DND-41 (cell line): ENCODE measurements around the gene TOP3A.

ENCODE experiments used
- EZH2 ChIP-seq: IDR thresholded peaks from 3 replicates; pipeline ENCODE4 v1.6.1; 2012; ENCODE audit warnings: borderline replicate concordance, low read depth, mild to moderate bottlenecking, moderate library complexity, low read length, inconsistent platforms; ENCODE audit not compliant: severe bottlenecking
- TF ChIP-seq, protein P1 (sequence below): IDR thresholded peaks from 2 replicates; pipeline ENCODE4 v1.5.1; 2012; ENCODE audit warnings: borderline replicate concordance, low read length, moderate library complexity, mild to moderate bottlenecking; ENCODE audit not compliant: poor library complexity, severe bottlenecking; ENCODE audit errors: extremely low read depth

DNA sequence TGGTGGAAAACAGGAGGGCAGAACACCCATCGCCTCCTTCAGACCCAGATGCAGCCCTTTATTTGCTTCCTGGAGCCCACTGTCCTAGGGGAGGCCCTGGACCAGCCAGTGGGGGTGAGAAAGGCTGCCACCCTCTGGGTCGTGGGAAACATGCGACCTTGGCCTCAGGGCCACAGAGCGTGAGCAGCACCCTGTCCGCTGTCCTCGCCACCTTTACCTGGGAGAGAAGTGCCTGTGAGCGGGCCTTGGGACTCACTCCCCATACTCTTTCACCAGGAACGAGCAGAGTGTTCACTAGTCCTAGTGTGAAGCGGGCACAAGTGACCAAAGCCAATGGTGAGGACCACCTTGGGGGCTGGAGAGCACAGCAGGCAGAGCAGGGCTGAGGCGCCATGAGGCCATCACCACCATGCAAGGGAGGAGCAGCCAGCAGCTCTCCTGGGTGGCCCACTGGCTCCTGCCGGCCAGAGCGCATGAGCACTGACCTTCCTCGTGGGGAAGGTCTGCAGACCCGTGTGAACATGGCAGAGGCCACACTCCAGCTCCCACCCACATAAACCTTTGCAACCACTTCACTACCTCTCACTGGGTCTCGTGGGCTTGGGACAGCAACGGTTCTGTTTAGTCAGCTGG lies 8.8 kb upstream of the TOP3A start:
- TF ChIP-seq, protein P1, sequence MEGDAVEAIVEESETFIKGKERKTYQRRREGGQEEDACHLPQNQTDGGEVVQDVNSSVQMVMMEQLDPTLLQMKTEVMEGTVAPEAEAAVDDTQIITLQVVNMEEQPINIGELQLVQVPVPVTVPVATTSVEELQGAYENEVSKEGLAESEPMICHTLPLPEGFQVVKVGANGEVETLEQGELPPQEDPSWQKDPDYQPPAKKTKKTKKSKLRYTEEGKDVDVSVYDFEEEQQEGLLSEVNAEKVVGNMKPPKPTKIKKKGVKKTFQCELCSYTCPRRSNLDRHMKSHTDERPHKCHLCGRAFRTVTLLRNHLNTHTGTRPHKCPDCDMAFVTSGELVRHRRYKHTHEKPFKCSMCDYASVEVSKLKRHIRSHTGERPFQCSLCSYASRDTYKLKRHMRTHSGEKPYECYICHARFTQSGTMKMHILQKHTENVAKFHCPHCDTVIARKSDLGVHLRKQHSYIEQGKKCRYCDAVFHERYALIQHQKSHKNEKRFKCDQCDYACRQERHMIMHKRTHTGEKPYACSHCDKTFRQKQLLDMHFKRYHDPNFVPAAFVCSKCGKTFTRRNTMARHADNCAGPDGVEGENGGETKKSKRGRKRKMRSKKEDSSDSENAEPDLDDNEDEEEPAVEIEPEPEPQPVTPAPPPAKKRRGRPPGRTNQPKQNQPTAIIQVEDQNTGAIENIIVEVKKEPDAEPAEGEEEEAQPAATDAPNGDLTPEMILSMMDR: no peak
- no peak for TF ChIP-seq EZH2
